Measurements from ENCODE around the gene MYL5. TPM values are rescaled to one million over a fixed set of nuclear protein-coding genes. Genes with fewer than 3 reads are reported as not detected.
A peak's percentile ranks its signal among the peaks of the same experiment; 100 is the strongest.

The MYL5 gene
- total and polyA plus RNA-seq, 2 of the 13 experiments (the other 11 are each of a cell fraction or from before 2014, with no cell fraction given): 6.5 to 16.0 TPM

GRCh38 chr4:687048-687970 lies 13.0 kb downstream of the MYL5 start (continued):
- TF ChIP-seq THAP9 (CRISPR knock-in tag; IDR thresholded peaks at IDR 0.05; ENCODE audit: borderline replicate concordance) (peak; percentile 13; the same call in 1 of the 2 replicates), ARNT2 (CRISPR knock-in tag; IDR thresholded peaks at IDR 0.05; ENCODE audit: low read depth) (0 out of 2 replicates have a peak, but pooled peaks have one; percentile 13), ZSCAN12 (CRISPR knock-in tag; IDR thresholded peaks at IDR 0.05) (no peak), MYC (CRISPR knock-in tag; IDR thresholded peaks at IDR 0.05; ENCODE audit: borderline replicate concordance) (peak; percentile 19; the same call in 1 of the 2 replicates), ZNF609 (CRISPR knock-in tag; IDR thresholded peaks at IDR 0.05; ENCODE audit: borderline replicate concordance) (no peak; the same call in 1 of the 2 replicates), ZNF512 (CRISPR knock-in tag; IDR thresholded peaks at IDR 0.05) (no peak), ZNF883 (CRISPR knock-in tag; IDR thresholded peaks at IDR 0.05; ENCODE audit: not compliant biosample characterization) (peak; percentile 42), ZNF274 (CRISPR knock-in tag; IDR thresholded peaks at IDR 0.05) (peak; percentile 74), ZBTB46 (CRISPR knock-in tag; IDR thresholded peaks at IDR 0.05; ENCODE audit: borderline replicate concordance) (0 out of 2 replicates have a peak, but pooled peaks have one; percentile 24), RARA (CRISPR knock-in tag; IDR thresholded peaks at IDR 0.05) (peak; percentile 59), ISL2 (CRISPR knock-in tag; IDR thresholded peaks at IDR 0.05) (0 out of 2 replicates have a peak, but pooled peaks have one; percentile 24), ZNF816 (CRISPR knock-in tag; IDR thresholded peaks at IDR 0.05; ENCODE audit: borderline replicate concordance) (no peak), ZFP1 (CRISPR knock-in tag; IDR thresholded peaks at IDR 0.05) (no peak), MTF1 (CRISPR knock-in tag; IDR thresholded peaks at IDR 0.05) (no peak), ZNF773 (CRISPR knock-in tag; IDR thresholded peaks at IDR 0.05; ENCODE audit: borderline replicate concordance) (no peak), TBP (CRISPR knock-in tag; IDR thresholded peaks at IDR 0.05) (no peak), SAFB2 (CRISPR knock-in tag; IDR thresholded peaks at IDR 0.05; ENCODE audit: borderline replicate concordance, low read depth) (0 out of 2 replicates have a peak, but pooled peaks have one; percentile 36)
